GM13976 (cell line): ENCODE measurements around the gene TRIM65.

Experiments
- DNase-seq: peaks from one replicate; pipeline ENCODE4 v3.0.0; 2012; ENCODE audit warnings: low spot score
- in situ Hi-C: fragments of 300-500 bp; cut with MboI; formaldehyde crosslinking; loops from one replicate; pipeline ENCODE4 v1.12.0; 2022; ENCODE audit warnings: low sequenced_read_pairs, mixed read lengths, inconsistent platforms; ENCODE audit not compliant: unreplicated experiment
- TF ChIP-seq, protein P1 (sequence below): IDR thresholded peaks from 2 replicates; pipeline ENCODE4 v1.5.1; 2012; ENCODE audit warnings: borderline replicate concordance, mild to moderate bottlenecking; ENCODE audit not compliant: insufficient read depth; ENCODE audit errors: extremely low read depth, missing control alignments, control extremely low read depth

Gene TRIM65

GRCh38 chr17:75937652-75938051 is 40.9 kb upstream of the TRIM65 start:
- no peak for DNase-seq
- TF ChIP-seq, protein P1, sequence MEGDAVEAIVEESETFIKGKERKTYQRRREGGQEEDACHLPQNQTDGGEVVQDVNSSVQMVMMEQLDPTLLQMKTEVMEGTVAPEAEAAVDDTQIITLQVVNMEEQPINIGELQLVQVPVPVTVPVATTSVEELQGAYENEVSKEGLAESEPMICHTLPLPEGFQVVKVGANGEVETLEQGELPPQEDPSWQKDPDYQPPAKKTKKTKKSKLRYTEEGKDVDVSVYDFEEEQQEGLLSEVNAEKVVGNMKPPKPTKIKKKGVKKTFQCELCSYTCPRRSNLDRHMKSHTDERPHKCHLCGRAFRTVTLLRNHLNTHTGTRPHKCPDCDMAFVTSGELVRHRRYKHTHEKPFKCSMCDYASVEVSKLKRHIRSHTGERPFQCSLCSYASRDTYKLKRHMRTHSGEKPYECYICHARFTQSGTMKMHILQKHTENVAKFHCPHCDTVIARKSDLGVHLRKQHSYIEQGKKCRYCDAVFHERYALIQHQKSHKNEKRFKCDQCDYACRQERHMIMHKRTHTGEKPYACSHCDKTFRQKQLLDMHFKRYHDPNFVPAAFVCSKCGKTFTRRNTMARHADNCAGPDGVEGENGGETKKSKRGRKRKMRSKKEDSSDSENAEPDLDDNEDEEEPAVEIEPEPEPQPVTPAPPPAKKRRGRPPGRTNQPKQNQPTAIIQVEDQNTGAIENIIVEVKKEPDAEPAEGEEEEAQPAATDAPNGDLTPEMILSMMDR = no peak
- in situ Hi-C loops = no loop called here

GRCh38 chr17:75933808-75934207 is 37.1 kb upstream of the TRIM65 start:
- DNase-seq = no peak
- TF ChIP-seq, protein P1 = no peak
- in situ Hi-C loops = no loop called here

GRCh38 chr17:75932852-75933251 is 36.1 kb upstream of the TRIM65 start:
- TF ChIP-seq, protein P1 = no peak
- no peak for DNase-seq

DNA sequence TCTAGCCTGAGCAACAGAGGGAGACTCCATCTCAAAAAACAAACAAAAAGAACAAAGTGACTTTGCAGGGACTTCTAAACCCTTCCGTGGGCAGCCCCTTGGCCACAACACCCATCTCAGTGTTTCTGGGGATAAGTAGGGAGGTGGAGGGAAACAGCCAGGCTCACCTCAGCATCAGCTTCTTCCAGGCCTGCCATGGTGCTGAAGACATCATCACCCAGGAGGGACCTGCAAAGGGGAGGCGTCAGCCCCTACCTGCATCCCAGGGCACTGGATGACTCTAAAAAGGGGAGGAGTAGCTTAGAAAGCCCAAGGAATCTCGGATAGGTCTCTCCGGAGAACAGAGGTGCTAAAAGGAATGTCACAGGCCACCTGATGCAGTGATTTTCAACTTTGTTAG is 34.3 kb upstream of the TRIM65 start:
- in situ Hi-C loops = no loop called here
- DNase-seq = no peak
- TF ChIP-seq, protein P1 = no peak

More at GRCh38 chr17:75932852-75933251, 36.1 kb upstream of the TRIM65 start:
- in situ Hi-C loops = no loop called here

DNA sequence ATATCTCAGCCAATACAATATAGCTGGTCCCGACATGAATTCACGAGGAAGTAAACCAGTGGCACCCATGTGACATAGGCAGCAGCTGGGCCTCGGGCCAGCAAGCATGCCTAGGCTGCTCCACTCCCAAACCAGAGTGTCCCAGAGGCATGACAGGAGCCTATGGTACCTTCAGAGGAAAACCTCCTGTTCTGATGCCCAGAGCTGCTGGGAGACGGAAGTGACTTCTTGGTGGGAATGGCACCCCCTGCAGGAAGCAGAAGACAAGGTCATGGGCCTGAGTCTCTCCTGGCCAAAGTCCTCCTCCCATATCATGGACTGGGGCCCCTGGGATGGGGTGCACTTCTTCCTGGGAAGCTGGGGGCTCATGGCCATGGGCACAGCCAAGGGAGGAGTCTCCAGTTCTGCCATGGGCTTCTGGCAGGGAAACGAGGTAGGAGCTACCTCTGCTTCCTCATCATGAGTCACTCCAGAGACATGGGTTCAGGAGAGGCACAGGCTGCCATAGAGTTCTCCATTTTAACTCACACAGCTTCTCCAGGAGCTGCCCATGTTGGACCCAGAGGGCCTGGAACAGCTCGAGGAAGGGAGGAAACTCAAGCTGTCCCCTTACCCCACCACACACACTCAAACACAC is 30.7 kb upstream of the TRIM65 start:
- in situ Hi-C loops = no loop called here
- peak; percentile 69 for DNase-seq
- TF ChIP-seq, protein P1 = no peak

- DNase-seq = peak; percentile 15
- TF ChIP-seq, protein P1 = no peak
- in situ Hi-C loops = no loop called here
These were observed 29.7 kb upstream of the TRIM65 start for GRCh38 chr17:75926456-75926855.
